Testis (tissue), 3 donors: ENCODE results near the gene BRD4. TPM values are rescaled to one million over a fixed set of nuclear protein-coding genes. Genes with fewer than 3 reads are reported as not detected.

ENCODE experiments used
- DNase-seq: peaks from one replicate; pipeline ENCODE4 v3.0.0-alpha.2; 2019
- H3K27ac ChIP-seq, 2 donors: fragments of 200-600 bp; sonication (generic); one replicate each; pipeline ENCODE4 v1.5.1; 2019
- H3K27me3 ChIP-seq: fragments of 200-600 bp; sonication (generic); one replicate; pipeline ENCODE4 v1.5.1; 2019
- H3K36me3 ChIP-seq: fragments of 200-600 bp; sonication (generic); one replicate; pipeline ENCODE4 v1.5.1; 2017; ENCODE audit warnings: low read depth; ENCODE audit errors: missing control alignments
- H3K4me1 ChIP-seq: fragments of 200-600 bp; sonication (generic); one replicate; pipeline ENCODE4 v1.5.1; 2019
- H3K4me3 ChIP-seq, 2 donors: fragments of 200-600 bp; sonication (generic); one replicate each; pipeline ENCODE4 v1.5.1; 2017 to 2019
- H3K9me3 ChIP-seq: fragments of 200-600 bp; sonication (generic); one replicate; pipeline ENCODE4 v1.5.1; 2017
- CTCF ChIP-seq, 3 experiments: fragments of 450-650 bp in 2 of 3; fragments of 200-600 bp in 1 of 3; sonication (generic) in 1 of 3; IDR thresholded peaks; one replicate each; pipeline ENCODE4 v1.5.1; 2016 to 2019; ENCODE audit warnings: antibody characterized with exemption in 3 of 3, mild to moderate bottlenecking in 2 of 3, moderate library complexity in 1 of 3
- POLR2A ChIP-seq: fragments of 450-650 bp; IDR thresholded peaks from one replicate; pipeline ENCODE4 v1.6.1; 2017; ENCODE audit warnings: antibody characterized with exemption, mild to moderate bottlenecking, moderate library complexity
- WGBS, 2 donors: methylation state at CpG; one replicate each; pipeline ENCODE4 v1.1.5; 2018; 5-methylcytosine and 5-hydroxymethylcytosine counted together
- intact Hi-C: fragments of 100-400 bp; cut with DNase I; formaldehyde crosslinking; loops from one replicate; pipeline ENCODE4 v1.15.1; 2023; ENCODE audit warnings: low total_unique reads
- polyA plus RNA-seq: library from polyadenylated mRNA; stranded (reverse); fragments of 350-450 nt; fragmentation: Illumina TruSeq; extraction: RNeasy Lipid Tissue Mini Kit (QIAGEN cat#74804); gene quantifications from one replicate; pipeline ENCODE4 v1.2.3, GENCODE V29; 2014; ENCODE audit warnings: low read depth, low replicate concordance; ENCODE audit not compliant: insufficient read depth
- total RNA-seq, 2 donors: library from RNA; depleted of rRNA; stranded (reverse); fragments of >200 nt; gene quantifications; one replicate each; pipeline ENCODE4 v1.2.3, GENCODE V29; 2016

The BRD4 gene
- total and polyA plus RNA-seq, 3 donors from 2014 or later: 59.2 to 109 (median 106) TPM

- intact Hi-C loops: no loop called here
- H3K27ac ChIP-seq: no peak overlapping the region
Measured at GRCh38 chr19:15289673-15290072, 42.7 kb downstream of the BRD4 start.

GRCh38 chr19:15288146-15288963 lies 44.0 kb downstream of the BRD4 start:
- no peak overlapping the region for H3K4me3 ChIP-seq
- DNase-seq: peak; percentile 80

More at GRCh38 chr19:15289673-15290072, 42.7 kb downstream of the BRD4 start:
- peaks cover 63% of the 10 kb centered on the region for H3K4me1 ChIP-seq
- H3K36me3 ChIP-seq: no peaks in the 10 kb centered on the region
- H3K27me3 ChIP-seq: no peaks in the 10 kb centered on the region
- H3K4me3 ChIP-seq: no peak overlapping the region
- H3K9me3 ChIP-seq: no peaks in the 10 kb centered on the region
- TF ChIP-seq POLR2A (no peak), CTCF (IDR thresholded peaks at IDR 0.05) (no peak)
- WGBS, 2 donors: 58 to 75% methylated on average over 3 of the region's 3 CpGs
- no peak for DNase-seq

GRCh38 chr19:15287496-15287895 lies 44.8 kb downstream of the BRD4 start:
- H3K27ac ChIP-seq: no peak overlapping the region
- DNase-seq: no peak
- intact Hi-C loops: no loop called here
- WGBS, 2 donors: 78 to 90% methylated on average over 10 of the region's 10 CpGs
- no peak overlapping the region for H3K4me3 ChIP-seq
- no peaks in the 10 kb centered on the region for H3K36me3 ChIP-seq
- TF ChIP-seq CTCF (IDR thresholded peaks at IDR 0.05) (no peak), POLR2A (no peak)
- H3K27me3 ChIP-seq: no peaks in the 10 kb centered on the region
- H3K4me1 ChIP-seq: peaks cover 58% of the 10 kb centered on the region
- no peaks in the 10 kb centered on the region for H3K9me3 ChIP-seq

More at GRCh38 chr19:15288146-15288963, 44.0 kb downstream of the BRD4 start:
- H3K4me1 ChIP-seq: peaks cover 63% of the 10 kb centered on the region
- H3K36me3 ChIP-seq: no peaks in the 10 kb centered on the region
- H3K27ac ChIP-seq: no peak overlapping the region
- 52 to 53% methylated on average over 9 to 14 of the region's 14 CpGs for WGBS, 2 donors
- intact Hi-C loops: no loop called here
- H3K9me3 ChIP-seq: no peaks in the 10 kb centered on the region
- TF ChIP-seq POLR2A (no peak), CTCF (IDR thresholded peaks at IDR 0.05) (no peak)
- no peaks in the 10 kb centered on the region for H3K27me3 ChIP-seq

GRCh38 chr19:15286688-15287365 lies 45.5 kb downstream of the BRD4 start:
- DNase-seq: no peak
- intact Hi-C loops: no loop called here
- no peak overlapping the region for H3K4me3 ChIP-seq
- H3K27me3 ChIP-seq: no peaks in the 10 kb centered on the region
- H3K27ac ChIP-seq: no peak overlapping the region
- 46 to 52% methylated on average over 4 of the region's 4 CpGs for WGBS, 2 donors
- TF ChIP-seq POLR2A (no peak), CTCF (IDR thresholded peaks at IDR 0.05) (no peak)
- no peaks in the 10 kb centered on the region for H3K9me3 ChIP-seq
- H3K4me1 ChIP-seq: peaks cover 62% of the 10 kb centered on the region
- no peaks in the 10 kb centered on the region for H3K36me3 ChIP-seq
